B cell (primary cell): Measurements from ENCODE around the gene CTDSPL. TPM values are rescaled to one million over a fixed set of nuclear protein-coding genes. Genes with fewer than 3 reads are reported as not detected.

Source experiments
- ATAC-seq: fragments of 200-7000 bp; cut with Tn5 transposase; one replicate; pipeline ENCODE4 v1.10.0; 2021; ENCODE audit warnings: low read depth, mild to moderate bottlenecking, moderate number of reproducible peaks, moderate library complexity
- CTCF ChIA-PET: fragments of 350-600 bp; sonication (Branson Sonifier 250); formaldehyde crosslinking; loops from one replicate; lab custom pipeline; 2021; ENCODE audit warnings: antibody characterized with exemption, inconsistent platforms; lab: Charles Lee
- POLR2A ChIA-PET: fragments of 350-600 bp; sonication (Branson Sonifier 250); formaldehyde crosslinking; loops from one replicate; lab custom pipeline; 2021; ENCODE audit warnings: antibody characterized with exemption; lab: Charles Lee
- DNase-seq: peaks from one replicate; pipeline ENCODE4 v3.0.0; 2013
- H2AFZ ChIP-seq: 2 replicates; pipeline ENCODE4 v1.6.1; 2012; ENCODE audit warnings: mild to moderate bottlenecking, low read depth, low read length; ENCODE audit not compliant: insufficient read depth, poor library complexity, severe bottlenecking
- H3K27ac ChIP-seq, 2 donors: 1 replicate in 1 of 2; 2 replicates in 1 of 2; pipeline ENCODE4 v1.5.1; 2012 to 2013; ENCODE audit warnings: low read length in 2 of 2, mild to moderate bottlenecking in 2 of 2, moderate library complexity in 1 of 2
- H3K27me3 ChIP-seq, 4 experiments: fragments of 200-600 bp in 1 of 4; sonication (generic) in 1 of 4; replicated peaks in 1 of 4; 1 replicate in 2 of 4; 2 replicates in 2 of 4; pipeline versions ENCODE4 v1.6.1 to v1.7.0; 2013 to 2016; ENCODE audit warnings: low read length in 3 of 4, mild to moderate bottlenecking in 2 of 4, mixed read lengths in 1 of 4, moderate library complexity in 1 of 4; ENCODE audit not compliant: insufficient read depth in 4 of 4, control insufficient read depth in 3 of 4; ENCODE audit errors: control extremely low read depth in 1 of 4
- H3K36me3 ChIP-seq, 2 experiments: replicated peaks in 1 of 2; 1 replicate in 1 of 2; 2 replicates in 1 of 2; pipeline versions ENCODE4 v1.6.1 to v1.7.1; 2013; ENCODE audit warnings: low read length in 1 of 2; ENCODE audit not compliant: insufficient read depth in 2 of 2, control insufficient read depth in 1 of 2; ENCODE audit errors: control extremely low read depth in 1 of 2, extremely low read depth in 1 of 2
- H3K4me1 ChIP-seq, 2 donors: fragments of 200-600 bp in 1 of 2; sonication (generic) in 1 of 2; 1 replicate in 1 of 2; 2 replicates in 1 of 2; pipeline versions ENCODE4 v1.5.1 to v1.6.1; 2013 to 2017; ENCODE audit warnings: low read length in 2 of 2; ENCODE audit not compliant: control insufficient read depth in 2 of 2, insufficient read depth in 2 of 2
- H3K4me2 ChIP-seq: replicated peaks from 2 replicates; pipeline ENCODE3; 2012; ENCODE audit warnings: mild to moderate bottlenecking, low read depth, low read length; ENCODE audit not compliant: poor library complexity, severe bottlenecking
- H3K4me3 ChIP-seq, 5 experiments: fragments of 200-600 bp in 1 of 5; sonication (generic) in 1 of 5; 1 replicate in 3 of 5; 2 replicates in 2 of 5; pipeline versions ENCODE4 v1.5.1 to v1.7.0; 2011 to 2016; ENCODE audit warnings: low read length in 4 of 5, mild to moderate bottlenecking in 4 of 5, low read depth in 2 of 5, control low read depth in 1 of 5, moderate library complexity in 1 of 5; ENCODE audit not compliant: insufficient read depth in 1 of 5; ENCODE audit errors: control extremely low read depth in 1 of 5, extremely low read depth in 1 of 5
- H3K79me2 ChIP-seq: fragments of 200-600 bp; sonication (generic); one replicate; pipeline ENCODE4 v1.6.0; 2016; ENCODE audit warnings: low read length; ENCODE audit not compliant: control insufficient read depth, insufficient read depth
- H3K9ac ChIP-seq: fragments of 200-600 bp; sonication (generic); 2 replicates; pipeline ENCODE4 v1.6.1; 2017; ENCODE audit warnings: mild to moderate bottlenecking, low read length, moderate library complexity
- H3K9me3 ChIP-seq, 3 donors: one replicate each; pipeline versions ENCODE4 v1.6.1 to v1.7.1; 2013; ENCODE audit warnings: low read length in 2 of 3; ENCODE audit not compliant: control insufficient read depth in 2 of 3, insufficient read depth in 1 of 3; ENCODE audit errors: control extremely low read depth in 1 of 3
- H4K20me1 ChIP-seq: 2 replicates; pipeline ENCODE4 v1.6.0; 2012; ENCODE audit warnings: mild to moderate bottlenecking, low read length; ENCODE audit not compliant: insufficient read depth, control insufficient read depth, poor library complexity, severe bottlenecking
- H3K27ac Mint-ChIP-seq: one replicate; pipeline ENCODE4 v1.8.0; 2021; ENCODE audit warnings: mixed read lengths
- H3K27me3 Mint-ChIP-seq: one replicate; pipeline ENCODE4 v1.8.0; 2021; ENCODE audit warnings: mixed read lengths
- H3K4me1 Mint-ChIP-seq: one replicate; pipeline ENCODE4 v1.8.0; 2021; ENCODE audit warnings: mixed read lengths
- H3K4me3 Mint-ChIP-seq: one replicate; pipeline ENCODE4 v1.8.0; 2021; ENCODE audit warnings: mixed read lengths
- H3K9me3 Mint-ChIP-seq: one replicate; pipeline ENCODE4 v1.8.0; 2022; ENCODE audit warnings: mixed read lengths; ENCODE audit not compliant: insufficient read depth
- CTCF ChIP-seq: fragments of 200-600 bp; IDR thresholded peaks from one replicate; pipeline ENCODE4 v1.8.0; 2022; ENCODE audit warnings: antibody characterized with exemption, mild to moderate bottlenecking
- EZH2 ChIP-seq: IDR thresholded peaks from 2 replicates; pipeline ENCODE4 v1.6.1; 2012; ENCODE audit warnings: borderline replicate concordance, low read depth, mild to moderate bottlenecking, moderate library complexity, low read length; ENCODE audit not compliant: insufficient read depth, poor library complexity, severe bottlenecking
- WGBS: methylation state at CpG from one replicate; pipeline ENCODE4 v1.1.5; 2013; ENCODE audit warnings: missing lambda C conversion rate; ENCODE audit not compliant: insufficient coverage; 5-methylcytosine and 5-hydroxymethylcytosine counted together
- intact Hi-C: fragments of 100-400 bp; cut with micrococcal nuclease; formaldehyde crosslinking; loops from one replicate; pipeline ENCODE4 v1.10.0; 2022
- polyA plus RNA-seq: library from polyadenylated mRNA; depleted of rRNA; stranded (reverse); fragments of >200 nt; gene quantifications from 2 replicates; pipeline ENCODE4 v1.2.3, GENCODE V29; 2012
- total RNA-seq, 2 donors: library from RNA; stranded (reverse); fragments of 120-200 nt in 1 of 2; gene quantifications; 1 replicate in 1 of 2; 2 replicates in 1 of 2; pipeline versions ENCODE4 v1.2.3 to v1.2.4, GENCODE V29; 2013 to 2022

The CTDSPL gene
- total and polyA plus RNA-seq, 2 donors (not counting 1 experiment from before 2014, with no cell fraction given), result not detected

- Histone ChIP-seq H3K9ac (no peak overlapping the region), H3K4me3 (no peak overlapping the region), H2AFZ (no peak overlapping the region), H3K4me2 (no peak overlapping the region), H3K79me2 (no peaks in the 10 kb centered on the region), H3K9me3 (peaks cover 0 to 3% (median 0%) of the 10 kb centered on the region in 3 donors), H4K20me1 (no peaks in the 10 kb centered on the region), H3K4me1 (peaks cover 7 to 14% of the 10 kb centered on the region in 2 donors), H3K27me3 (no peaks in the 10 kb centered on the region), H3K27ac (no peak overlapping the region), H3K36me3 (peaks cover 0 to 32% of the 10 kb centered on the region in 2 experiments)
- H3K27ac Mint-ChIP-seq, result no peak overlapping the region
- intact Hi-C loops, result loop anchor here (1.0 kb wide), 1 partner anchor 29 kb away; no protein-coding TSS in a partner anchor
- H3K4me1 Mint-ChIP-seq, result peaks cover 27% of the 10 kb centered on the region
- H3K27me3 Mint-ChIP-seq, result no peaks in the 10 kb centered on the region
- H3K9me3 Mint-ChIP-seq, result no peaks in the 10 kb centered on the region
- ATAC-seq, result no peak
- DNase-seq, result no peak
- CTCF ChIA-PET, result interaction anchor here (0.6 to 4.0 kb wide), 6 partner anchors 10 to 37 kb away, joined by 3 to 46 read pairs (median 4); partner anchors contain the start of gene DLEC1
- no peak overlapping the region for H3K4me3 Mint-ChIP-seq
- WGBS, result no CpG with 5 or more reads among the region's 9 CpGs
- TF ChIP-seq EZH2 (no peak), CTCF (no peak)
- POLR2A ChIA-PET, result no interaction called here
Observed at GRCh38 chr3:38002940-38003339, 141.3 kb downstream of the CTDSPL start.

GRCh38 chr3:38003371-38003816 is 141.7 kb downstream of the CTDSPL start:
- Mint-ChIP-seq H3K27ac (peak overlapping the region; percentile 1), H3K4me1 (peaks cover 22% of the 10 kb centered on the region), H3K9me3 (no peaks in the 10 kb centered on the region), H3K4me3 (no peak overlapping the region), H3K27me3 (no peaks in the 10 kb centered on the region)
- peaks cover 0 to under 1% (median 0%) of the 10 kb centered on the region in 3 donors for H3K9me3 ChIP-seq
- CTCF ChIA-PET, result interaction anchor here (0.6 to 4.0 kb wide), 9 partner anchors 8 to 477 kb away, joined by 3 to 46 read pairs (median 4); partner anchors contain the start of gene DLEC1
- ATAC-seq (peak; percentile 42), DNase-seq (peak; percentile 64)
- H3K27ac ChIP-seq, result no peak overlapping the region
- H4K20me1 ChIP-seq, result no peaks in the 10 kb centered on the region
- H3K4me1 ChIP-seq, result peaks cover 3 to 10% of the 10 kb centered on the region in 2 donors
- intact Hi-C loops, result loop anchor here (1.0 kb wide), 1 partner anchor 29 kb away; no protein-coding TSS in a partner anchor
- WGBS, result 60% methylated on average over 1 of the region's 7 CpGs
- POLR2A ChIA-PET, result no interaction called here
- H3K4me3 ChIP-seq, result no peak overlapping the region
- no peaks in the 10 kb centered on the region for H3K79me2 ChIP-seq
- peaks cover 0 to 28% of the 10 kb centered on the region in 2 experiments for H3K36me3 ChIP-seq
- H3K9ac ChIP-seq, result no peak overlapping the region
- no peak overlapping the region for H2AFZ ChIP-seq
- TF ChIP-seq EZH2 (no peak), CTCF (peak; percentile 83)
- no peak overlapping the region for H3K4me2 ChIP-seq
- H3K27me3 ChIP-seq, result no peaks in the 10 kb centered on the region
